Ectodermal cell (in vitro differentiated cells): Measurements from ENCODE around the gene OBSCN.
"Not testable (repeated sequence)": the region's sequence is repeated elsewhere in the genome, so short reads cannot be mapped to it uniquely, and the experiment has no call there.

Experiments used
- H3K27ac ChIP-seq: 2 replicates; pipeline ENCODE4 v1.7.0; 2013; ENCODE audit warnings: mild to moderate bottlenecking, low read depth, low read length; ENCODE audit not compliant: insufficient read depth, poor library complexity, severe bottlenecking
- H3K27me3 ChIP-seq: 2 replicates; pipeline ENCODE4 v1.7.0; 2013; ENCODE audit warnings: mild to moderate bottlenecking, low read length; ENCODE audit not compliant: insufficient read depth, control insufficient read depth, poor library complexity, severe bottlenecking
- H3K36me3 ChIP-seq: one replicate; pipeline ENCODE4 v1.7.0; 2013; ENCODE audit warnings: low read length; ENCODE audit not compliant: control insufficient read depth, insufficient read depth
- H3K4me1 ChIP-seq: one replicate; pipeline ENCODE4 v1.7.0; 2013; ENCODE audit warnings: low read length; ENCODE audit not compliant: control insufficient read depth, insufficient read depth
- H3K4me3 ChIP-seq: 2 replicates; pipeline ENCODE4 v1.7.0; 2013; ENCODE audit warnings: low read depth, low read length, control low read depth; ENCODE audit not compliant: insufficient read depth
- H3K9me3 ChIP-seq: 2 replicates; pipeline ENCODE4 v1.7.0; 2013; ENCODE audit warnings: mild to moderate bottlenecking, low read length, moderate library complexity; ENCODE audit not compliant: control insufficient read depth
- WGBS, 2 experiments: methylation state at CpG; one replicate each; pipeline ENCODE4 v1.1.7; 2013; ENCODE audit warnings: missing lambda C conversion rate in 2 of 2; 5-methylcytosine and 5-hydroxymethylcytosine counted together

OBSCN gene

DNA sequence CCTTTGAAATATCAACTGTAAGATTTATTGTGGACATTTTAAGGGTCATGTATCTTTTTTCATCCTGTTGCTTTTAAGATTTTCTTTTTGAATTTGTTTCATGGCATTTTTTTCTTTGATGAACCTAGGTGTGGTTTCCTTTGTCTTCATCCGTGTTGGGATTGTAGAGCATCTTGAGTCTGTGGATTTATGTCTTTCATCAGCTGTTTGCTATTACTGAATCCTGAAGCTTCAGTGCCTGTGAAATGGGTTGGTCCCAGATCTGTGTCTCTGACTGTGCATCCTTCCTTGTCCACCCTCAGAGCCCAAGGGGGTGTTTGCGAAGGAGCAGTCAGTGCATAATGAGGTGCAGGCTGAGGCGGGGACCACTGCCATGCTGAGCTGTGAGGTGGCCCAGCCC lies 37.3 kb downstream of the OBSCN start:
- 97% methylated on average over 3 of the region's 3 CpGs for WGBS, 2 experiments
- H3K36me3 ChIP-seq: peaks cover 57% of the 10 kb centered on the region

GRCh38 chr1:228246216-228246900 lies 38.5 kb downstream of the OBSCN start:
- no peak overlapping the region for H3K27ac ChIP-seq
- WGBS, 2 experiments: 96 to 97% methylated on average over 8 of the region's 8 CpGs
- H3K9me3 ChIP-seq: peaks cover 4% of the 10 kb centered on the region
- no peaks in the 10 kb centered on the region for H3K27me3 ChIP-seq
- H3K4me3 ChIP-seq: no peak overlapping the region
- peaks cover 46% of the 10 kb centered on the region for H3K36me3 ChIP-seq
- no peaks in the 10 kb centered on the region for H3K4me1 ChIP-seq

More for the DNA sequence above, 37.3 kb downstream of the OBSCN start:
- no peaks in the 10 kb centered on the region for H3K4me1 ChIP-seq
- H3K27ac ChIP-seq: no peak overlapping the region
- H3K9me3 ChIP-seq: peaks cover 4% of the 10 kb centered on the region
- no peak overlapping the region for H3K4me3 ChIP-seq
- no peaks in the 10 kb centered on the region for H3K27me3 ChIP-seq

DNA sequence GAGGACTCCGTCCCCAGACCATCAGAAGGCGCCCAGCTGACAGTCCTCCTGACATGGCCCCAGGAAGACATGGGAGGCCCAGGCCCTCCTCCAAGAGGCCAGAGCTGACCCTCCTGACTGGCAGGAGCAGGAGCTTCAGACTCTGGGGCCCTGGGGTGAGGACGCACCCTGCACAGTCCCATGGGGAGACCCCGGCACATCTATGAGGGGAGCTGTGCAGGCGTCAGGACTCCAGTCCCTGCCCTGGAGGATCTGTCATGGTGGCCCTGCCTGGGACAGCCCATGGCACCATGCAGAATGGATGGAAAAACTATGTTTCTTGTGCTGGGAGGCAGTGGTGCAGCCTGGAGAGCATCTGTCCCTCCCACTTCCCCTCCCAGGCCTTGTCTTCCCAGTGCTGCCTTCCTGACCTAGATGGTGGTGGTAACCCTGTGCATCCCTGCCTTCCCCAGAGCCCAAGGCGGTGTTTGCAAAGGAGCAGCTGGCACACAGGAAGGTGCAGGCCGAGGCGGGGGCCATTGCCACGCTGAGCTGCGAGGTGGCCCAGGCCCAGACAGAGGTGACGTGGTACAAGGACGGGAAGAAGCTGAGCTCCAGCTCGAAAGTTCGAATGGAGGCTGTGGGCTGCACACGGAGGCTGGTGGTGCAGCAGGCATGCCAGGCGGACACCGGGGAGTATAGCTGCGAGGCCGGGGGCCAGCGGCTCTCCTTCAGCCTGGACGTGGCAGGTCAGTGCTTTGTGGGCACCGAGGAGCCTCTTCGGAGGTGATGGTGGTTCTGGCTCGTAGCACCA lies 41.9 kb downstream of the OBSCN start:
- H3K27ac ChIP-seq: no peak overlapping the region
- H3K9me3 ChIP-seq: no peaks in the 10 kb centered on the region
- H3K36me3 ChIP-seq: peaks cover 23% of the 10 kb centered on the region
- H3K27me3 ChIP-seq: no peaks in the 10 kb centered on the region
- no peak overlapping the region for H3K4me3 ChIP-seq
- no peaks in the 10 kb centered on the region for H3K4me1 ChIP-seq
- 96% methylated on average over 24 of the region's 24 CpGs for WGBS, 2 experiments

DNA sequence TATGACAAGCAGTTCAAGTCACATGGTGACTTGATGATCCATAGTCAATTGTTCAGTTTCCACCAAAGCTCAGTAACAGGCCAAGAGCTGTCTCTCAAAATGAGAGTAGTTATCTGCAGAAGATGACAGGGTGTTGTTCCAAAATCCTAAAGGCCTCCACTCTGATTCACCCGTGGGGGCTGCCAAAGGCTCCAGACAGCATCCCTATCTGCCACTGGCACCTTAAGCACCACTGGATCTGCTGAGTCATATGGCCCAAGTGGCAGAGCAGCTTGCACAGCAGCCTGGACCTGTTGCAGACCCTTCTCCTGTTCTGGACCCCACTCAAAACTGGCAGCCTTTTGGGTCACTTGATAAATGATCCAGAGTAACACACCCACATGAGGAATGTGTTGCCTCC lies 44.6 kb downstream of the OBSCN start:
- H3K9me3 ChIP-seq, H3K4me1 ChIP-seq, H3K36me3 ChIP-seq, H3K4me3 ChIP-seq, H3K27me3 ChIP-seq, H3K27ac ChIP-seq: not testable (repeated sequence)
- WGBS, 2 experiments: 91 to 98% methylated on average over 1 of the region's 1 CpG

DNA sequence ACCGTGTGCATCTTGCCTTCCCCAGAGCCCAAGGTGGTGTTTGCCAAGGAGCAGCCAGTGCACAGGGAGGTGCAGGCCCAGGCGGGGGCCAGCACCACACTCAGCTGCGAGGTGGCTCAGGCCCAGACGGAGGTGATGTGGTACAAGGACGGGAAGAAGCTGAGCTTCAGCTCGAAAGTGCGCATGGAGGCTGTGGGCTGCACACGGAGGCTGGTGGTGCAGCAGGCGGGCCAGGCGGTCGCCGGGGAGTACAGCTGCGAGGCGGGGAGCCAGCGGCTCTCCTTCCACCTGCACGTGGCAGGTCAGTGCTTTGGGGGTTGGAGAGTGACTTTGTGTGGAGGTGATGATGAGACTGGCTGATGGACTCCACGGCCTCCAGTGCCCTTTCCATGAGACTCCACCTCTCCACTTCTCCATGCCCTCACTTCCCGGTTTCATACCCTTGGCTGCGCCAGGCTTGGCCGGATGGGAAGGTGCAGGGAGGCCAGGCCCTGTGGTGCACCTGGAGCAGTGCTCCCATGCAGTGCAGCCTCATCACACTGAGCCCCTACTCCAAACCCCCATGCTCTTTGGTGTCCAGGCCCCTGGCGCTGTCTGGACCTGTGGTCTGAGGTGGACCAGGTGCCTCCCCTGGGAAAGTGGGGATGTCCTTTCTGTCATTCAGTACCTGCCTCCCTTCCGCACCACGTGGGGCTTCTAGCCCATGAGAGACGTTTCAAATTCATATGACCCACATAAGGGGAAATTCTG lies 49.0 kb downstream of the OBSCN start:
- Histone ChIP-seq H3K9me3 (no peaks in the 10 kb centered on the region), H3K27me3 (no peaks in the 10 kb centered on the region), H3K36me3 (peaks cover 8% of the 10 kb centered on the region), H3K27ac (no peak overlapping the region), H3K4me3 (no peak overlapping the region), H3K4me1 (no peaks in the 10 kb centered on the region)
- WGBS, 2 experiments: 96% methylated on average over 24 of the region's 24 CpGs

GRCh38 chr1:228258486-228258885 lies 50.6 kb downstream of the OBSCN start:
- H3K9me3 ChIP-seq: no peaks in the 10 kb centered on the region
- H3K4me1 ChIP-seq: no peaks in the 10 kb centered on the region
- 80% methylated on average over 1 of the region's 1 CpG; no CpG with 5 or more reads in 1 of the 2 experiments for WGBS, 2 experiments
- no peak overlapping the region for H3K4me3 ChIP-seq
- no peak overlapping the region for H3K27ac ChIP-seq
- H3K27me3 ChIP-seq: no peaks in the 10 kb centered on the region
- peaks cover 8% of the 10 kb centered on the region for H3K36me3 ChIP-seq

GRCh38 chr1:228259368-228259894 lies 51.6 kb downstream of the OBSCN start:
- H3K36me3 ChIP-seq: peaks cover 8% of the 10 kb centered on the region

DNA sequence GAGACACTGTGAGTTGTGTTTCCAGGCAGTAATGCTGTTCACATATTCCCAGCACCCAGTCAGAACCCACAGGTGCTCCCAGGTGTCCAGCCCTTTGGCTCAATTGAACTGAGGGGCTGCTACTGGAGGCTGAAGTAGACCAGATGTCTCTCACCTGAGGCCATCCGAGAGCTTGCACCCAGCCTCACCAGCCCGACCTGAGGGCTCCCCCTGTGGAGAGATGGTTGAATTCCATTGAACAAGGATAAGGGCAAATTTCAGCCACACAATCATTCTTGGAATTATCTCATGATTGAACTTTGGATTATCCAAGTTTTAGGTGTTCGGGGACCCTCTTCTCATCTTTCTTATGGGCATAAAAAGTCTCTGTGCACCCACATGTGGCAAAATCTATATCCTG lies 52.1 kb downstream of the OBSCN start:
- WGBS, 2 experiments: 84 to 86% methylated on average over 3 of the region's 3 CpGs
- Histone ChIP-seq H3K36me3 (peaks cover 8% of the 10 kb centered on the region), H3K27me3 (no peaks in the 10 kb centered on the region), H3K4me3 (no peak overlapping the region), H3K9me3 (no peaks in the 10 kb centered on the region), H3K27ac (no peak overlapping the region), H3K4me1 (no peaks in the 10 kb centered on the region)

More at GRCh38 chr1:228259368-228259894, 51.6 kb downstream of the OBSCN start:
- 95 to 96% methylated on average over 9 of the region's 9 CpGs for WGBS, 2 experiments
- H3K9me3 ChIP-seq: no peaks in the 10 kb centered on the region
- no peak overlapping the region for H3K4me3 ChIP-seq
- H3K27ac ChIP-seq: no peak overlapping the region
- H3K27me3 ChIP-seq: no peaks in the 10 kb centered on the region
- no peaks in the 10 kb centered on the region for H3K4me1 ChIP-seq

DNA sequence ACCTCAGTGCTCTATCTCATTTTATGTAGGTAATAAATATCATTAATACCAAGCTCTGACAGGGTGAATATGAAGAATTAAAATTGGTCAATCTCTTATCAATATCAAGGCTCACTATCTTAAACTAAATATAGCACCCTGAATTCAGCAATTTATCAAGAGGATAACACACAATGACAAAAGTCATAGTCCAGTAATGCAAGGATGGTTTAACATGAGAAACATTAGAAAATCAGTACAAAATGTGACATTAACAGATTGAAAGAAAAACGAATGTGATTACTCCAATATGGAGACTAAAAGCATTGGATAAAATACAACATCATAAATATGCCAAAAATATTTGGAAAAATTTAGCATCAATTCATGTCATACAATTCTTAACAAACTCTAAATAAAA lies 53.9 kb downstream of the OBSCN start:
- H3K4me1 ChIP-seq: no peaks in the 10 kb centered on the region
- H3K27me3 ChIP-seq: no peaks in the 10 kb centered on the region
- peaks cover 3% of the 10 kb centered on the region for H3K36me3 ChIP-seq
- H3K27ac ChIP-seq: no peak overlapping the region
- WGBS, 2 experiments: 86 to 100% methylated on average over 1 of the region's 1 CpG
- no peak overlapping the region for H3K4me3 ChIP-seq
- H3K9me3 ChIP-seq: no peaks in the 10 kb centered on the region

- no peaks in the 10 kb centered on the region for H3K27me3 ChIP-seq
- no peak overlapping the region for H3K27ac ChIP-seq
- WGBS, 2 experiments: 95 to 97% methylated on average over 1 of the region's 1 CpG
- H3K4me1 ChIP-seq: no peaks in the 10 kb centered on the region
- H3K4me3 ChIP-seq: no peak overlapping the region
- H3K36me3 ChIP-seq: peaks cover 3% of the 10 kb centered on the region
- H3K9me3 ChIP-seq: no peaks in the 10 kb centered on the region
Observed at GRCh38 chr1:228262475-228262874, 54.6 kb downstream of the OBSCN start.
